Mesenchymal stem cell (in vitro differentiated cells and primary cell): ENCODE measurements around the gene DIS3L2.

Source experiments
- DNase-seq: peaks from one replicate; pipeline ENCODE4 v3.0.0-alpha.2; 2013
- H2AFZ ChIP-seq: one replicate; pipeline ENCODE4 v1.6.1; 2013; ENCODE audit warnings: low read depth, mild to moderate bottlenecking, control low read depth, inconsistent platforms, low read length, moderate library complexity
- H2AK5ac ChIP-seq: 2 replicates; pipeline ENCODE4 v1.6.1; 2013; ENCODE audit warnings: low read length, moderate library complexity, mild to moderate bottlenecking, inconsistent platforms; ENCODE audit not compliant: severe bottlenecking
- H2BK120ac ChIP-seq: one replicate; pipeline ENCODE4 v1.6.1; 2013; ENCODE audit warnings: low read depth, mild to moderate bottlenecking, inconsistent platforms, low read length, moderate library complexity
- H2BK12ac ChIP-seq, 2 experiments: one replicate each; pipeline ENCODE4 v1.6.1; 2013; ENCODE audit warnings: inconsistent platforms in 2 of 2, low read length in 2 of 2, mild to moderate bottlenecking in 2 of 2, moderate library complexity in 2 of 2, control low read depth in 1 of 2
- H2BK15ac ChIP-seq: one replicate; pipeline ENCODE4 v1.6.1; 2013; ENCODE audit warnings: mild to moderate bottlenecking, low read depth, inconsistent platforms; ENCODE audit not compliant: poor library complexity, severe bottlenecking
- H2BK5ac ChIP-seq: 2 replicates; pipeline ENCODE4 v1.6.1; 2013; ENCODE audit warnings: low read depth, mild to moderate bottlenecking, low read length, control low read depth, inconsistent platforms; ENCODE audit not compliant: poor library complexity, severe bottlenecking
- H3K14ac ChIP-seq, 2 experiments: one replicate each; pipeline ENCODE4 v1.6.1; 2013; ENCODE audit warnings: inconsistent platforms in 2 of 2, low read length in 2 of 2, control low read depth in 1 of 2, mild to moderate bottlenecking in 1 of 2, moderate library complexity in 1 of 2
- H3K18ac ChIP-seq, 2 experiments: one replicate each; pipeline ENCODE4 v1.6.1; 2013; ENCODE audit warnings: inconsistent platforms in 2 of 2, low read length in 2 of 2, control low read depth in 1 of 2, low read depth in 1 of 2, mild to moderate bottlenecking in 1 of 2
- H3K23ac ChIP-seq, 2 experiments: one replicate each; pipeline ENCODE4 v1.6.1; 2013; ENCODE audit warnings: inconsistent platforms in 2 of 2, low read length in 2 of 2, mild to moderate bottlenecking in 2 of 2, moderate library complexity in 2 of 2, control low read depth in 1 of 2
- H3K27ac ChIP-seq: 2 replicates; pipeline ENCODE4 v1.5.1; 2013; ENCODE audit warnings: mild to moderate bottlenecking, moderate library complexity, low read length, control low read depth, inconsistent platforms; ENCODE audit not compliant: poor library complexity, severe bottlenecking
- H3K27me3 ChIP-seq, 2 experiments: 2 replicates each; pipeline versions ENCODE4 v1.6.1 to v1.7.0; 2013; ENCODE audit warnings: low read length in 2 of 2, mild to moderate bottlenecking in 2 of 2, moderate library complexity in 2 of 2, control low read depth in 1 of 2, inconsistent platforms in 1 of 2; ENCODE audit not compliant: control insufficient read depth in 1 of 2, insufficient read depth in 1 of 2
- H3K36me3 ChIP-seq, 2 experiments: 2 replicates each; pipeline versions ENCODE4 v1.6.1 to v1.7.0; 2013; ENCODE audit warnings: low read length in 2 of 2, control low read depth in 1 of 2, inconsistent platforms in 1 of 2, low read depth in 1 of 2, mild to moderate bottlenecking in 1 of 2; ENCODE audit not compliant: insufficient read depth in 2 of 2, control insufficient read depth in 1 of 2
- H3K4ac ChIP-seq, 2 experiments: one replicate each; pipeline ENCODE4 v1.6.1; 2013; ENCODE audit warnings: inconsistent platforms in 2 of 2, low read length in 2 of 2, mild to moderate bottlenecking in 2 of 2, moderate library complexity in 2 of 2, control low read depth in 1 of 2, low read depth in 1 of 2
- H3K4me1 ChIP-seq: 2 replicates; pipeline ENCODE4 v1.6.1; 2013; ENCODE audit warnings: low read depth, low read length, control low read depth; ENCODE audit not compliant: control insufficient read depth, insufficient read depth
- H3K4me2 ChIP-seq: 2 replicates; pipeline ENCODE4 v1.6.1; 2013; ENCODE audit warnings: low read length, mild to moderate bottlenecking, inconsistent platforms; ENCODE audit not compliant: poor library complexity, severe bottlenecking
- H3K4me3 ChIP-seq, 2 experiments: 2 replicates each; pipeline versions ENCODE4 v1.5.1 to v1.7.0; 2013; ENCODE audit warnings: low read length in 2 of 2, mild to moderate bottlenecking in 2 of 2, control low read depth in 1 of 2, low read depth in 1 of 2; ENCODE audit not compliant: insufficient read depth in 1 of 2
- H3K79me1 ChIP-seq: replicated peaks from 2 replicates; pipeline ENCODE4 v1.6.1; 2013; ENCODE audit warnings: mild to moderate bottlenecking, control low read depth, low read length, inconsistent platforms; ENCODE audit not compliant: poor library complexity, severe bottlenecking
- H3K9ac ChIP-seq: 2 replicates; pipeline ENCODE4 v1.7.0; 2013; ENCODE audit warnings: mild to moderate bottlenecking, low read length, moderate library complexity
- H3K9me3 ChIP-seq: 2 replicates; pipeline ENCODE4 v1.7.0; 2013; ENCODE audit warnings: mild to moderate bottlenecking, low read length; ENCODE audit not compliant: control insufficient read depth
- H4K8ac ChIP-seq: one replicate; pipeline ENCODE4 v1.6.1; 2013; ENCODE audit warnings: inconsistent platforms, mild to moderate bottlenecking, low read length, moderate library complexity
- H4K91ac ChIP-seq: one replicate; pipeline ENCODE4 v1.6.1; 2013; ENCODE audit warnings: mild to moderate bottlenecking, low read length, inconsistent platforms
- WGBS: methylation state at CpG from one replicate; pipeline ENCODE4 v1.1.7; 2013; ENCODE audit warnings: mixed read lengths; 5-methylcytosine and 5-hydroxymethylcytosine counted together

DIS3L2 gene

DNA sequence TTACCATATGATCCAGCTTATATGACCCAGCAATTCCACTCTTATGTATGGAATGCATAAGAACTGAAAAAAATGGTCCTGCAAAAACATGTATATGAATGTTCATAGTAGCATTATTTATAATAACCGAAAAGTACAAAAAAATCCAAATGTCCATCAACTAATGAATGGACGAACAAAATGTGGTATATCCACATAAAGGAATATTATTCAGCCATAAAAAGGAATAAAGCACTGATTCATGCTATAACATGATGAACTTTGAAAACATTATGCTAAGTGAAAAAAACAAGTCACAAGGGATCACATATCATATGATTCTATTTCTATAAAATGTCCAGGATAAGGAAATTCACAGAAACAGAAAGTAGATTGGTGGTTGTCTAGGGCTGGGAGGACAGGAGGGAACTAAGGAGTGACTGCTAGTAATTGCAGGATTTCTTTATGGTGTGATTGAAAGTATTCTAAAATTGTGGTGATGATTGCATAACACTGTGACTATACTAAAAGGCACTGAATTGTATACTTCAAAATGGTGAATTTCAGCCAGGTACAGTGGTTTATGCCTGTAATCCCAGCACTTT, 10.0 kb upstream of the DIS3L2 start:
- H3K27ac ChIP-seq, result no peak overlapping the region
- no peaks in the 10 kb centered on the region for H3K79me1 ChIP-seq
- no peak overlapping the region for H2BK12ac ChIP-seq
- H4K8ac ChIP-seq, result no peak overlapping the region
- H3K4me2 ChIP-seq, result no peak overlapping the region
- H3K9me3 ChIP-seq, result no peaks in the 10 kb centered on the region
- H3K9ac ChIP-seq, result no peak overlapping the region
- H2BK120ac ChIP-seq, result no peak overlapping the region
- H3K23ac ChIP-seq, result no peak overlapping the region
- H3K27me3 ChIP-seq, result peaks cover under 1 to 15% of the 10 kb centered on the region in 2 experiments
- no peak overlapping the region for H3K14ac ChIP-seq
- WGBS, result no CpG with 5 or more reads among the region's 2 CpGs
- H3K4ac ChIP-seq, result no peak overlapping the region
- no peaks in the 10 kb centered on the region for H3K4me1 ChIP-seq
- no peak overlapping the region for H2AK5ac ChIP-seq
- no peak overlapping the region for H3K18ac ChIP-seq
- no peak overlapping the region for H2BK15ac ChIP-seq
- no peaks in the 10 kb centered on the region for H3K36me3 ChIP-seq
- no peak overlapping the region for H4K91ac ChIP-seq
- no peak overlapping the region for H2BK5ac ChIP-seq
- no peak overlapping the region for H2AFZ ChIP-seq
- no peak for DNase-seq
- no peak overlapping the region for H3K4me3 ChIP-seq

- DNase-seq, result no peak
- no peak overlapping the region for H3K4me2 ChIP-seq
- WGBS, result 95% methylated on average over 7 of the region's 8 CpGs
- no peak overlapping the region for H3K4me3 ChIP-seq
- peaks cover 2% of the 10 kb centered on the region for H3K4me1 ChIP-seq
- no peak overlapping the region for H2AFZ ChIP-seq
- no peak overlapping the region for H4K91ac ChIP-seq
- H3K23ac ChIP-seq, result no peak overlapping the region
- H2AK5ac ChIP-seq, result no peak overlapping the region
- no peak overlapping the region for H2BK15ac ChIP-seq
- H3K9ac ChIP-seq, result no peak overlapping the region
- H3K36me3 ChIP-seq, result no peaks in the 10 kb centered on the region
- H3K27ac ChIP-seq, result no peak overlapping the region
- H2BK5ac ChIP-seq, result no peak overlapping the region
- H3K4ac ChIP-seq, result no peak overlapping the region
- H2BK12ac ChIP-seq, result no peak overlapping the region
- no peak overlapping the region for H4K8ac ChIP-seq
- H3K18ac ChIP-seq, result no peak overlapping the region
- no peaks in the 10 kb centered on the region for H3K79me1 ChIP-seq
- peaks cover 0 to 7% of the 10 kb centered on the region in 2 experiments for H3K27me3 ChIP-seq
- H2BK120ac ChIP-seq, result no peak overlapping the region
- H3K14ac ChIP-seq, result no peak overlapping the region
- no peaks in the 10 kb centered on the region for H3K9me3 ChIP-seq
These were observed 5.6 kb upstream of the DIS3L2 start for GRCh38 chr2:231955758-231956472.

DNA sequence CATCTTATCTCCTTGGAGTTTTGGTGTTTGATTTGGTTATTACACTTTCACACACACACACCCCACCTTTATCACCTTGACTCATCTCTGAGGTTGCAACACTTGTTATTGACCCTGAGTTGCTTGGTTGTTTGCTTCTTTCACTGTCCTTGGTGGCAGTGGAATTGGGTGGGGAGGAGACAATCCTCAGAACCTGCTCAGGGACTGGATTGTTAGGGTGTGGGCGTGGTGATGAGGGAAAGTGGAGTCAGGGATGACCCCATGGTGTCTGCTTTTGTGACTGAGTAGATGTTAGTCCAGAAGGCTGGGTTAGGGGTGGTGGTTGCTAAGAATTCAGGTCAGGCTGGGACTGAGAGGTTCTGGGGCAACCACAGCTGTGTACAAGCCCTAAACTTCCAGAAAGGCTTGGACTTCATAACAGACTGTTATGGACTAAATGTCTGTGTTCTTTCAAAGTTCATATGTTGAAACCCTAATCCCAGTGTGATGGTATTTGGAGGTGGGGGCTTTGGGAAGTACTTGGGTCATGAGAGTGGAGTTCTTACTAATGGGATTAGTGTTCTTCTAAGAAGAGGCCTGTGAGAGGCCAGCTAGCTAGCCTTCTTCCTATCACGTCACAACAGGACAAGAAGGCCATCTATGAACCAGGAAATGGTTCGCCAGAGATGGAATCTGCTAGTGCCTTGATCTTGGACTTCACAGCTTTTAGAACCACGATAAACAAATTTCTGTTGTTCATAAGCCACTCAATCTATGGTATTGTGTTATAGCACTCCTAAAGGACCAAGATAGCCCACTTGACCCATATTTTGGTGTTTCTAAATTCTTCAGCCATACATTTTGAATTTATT, 3.4 kb upstream of the DIS3L2 start:
- no peak for DNase-seq
- Histone ChIP-seq H3K14ac (no peak overlapping the region), H2AK5ac (no peak overlapping the region), H2BK120ac (no peak overlapping the region), H2BK5ac (no peak overlapping the region), H3K9ac (no peak overlapping the region), H3K23ac (peak overlapping the region in 1 of 2 experiments; percentile 38), H3K4me2 (no peak overlapping the region), H2BK15ac (no peak overlapping the region), H3K18ac (no peak overlapping the region), H4K8ac (no peak overlapping the region), H2AFZ (no peak overlapping the region), H3K4me3 (no peak overlapping the region), H2BK12ac (no peak overlapping the region), H3K79me1 (peaks cover 2% of the 10 kb centered on the region), H3K4ac (no peak overlapping the region), H3K27me3 (peaks cover 0 to 7% of the 10 kb centered on the region in 2 experiments), H3K27ac (no peak overlapping the region), H3K36me3 (no peaks in the 10 kb centered on the region), H3K9me3 (no peaks in the 10 kb centered on the region), H3K4me1 (peaks cover 5% of the 10 kb centered on the region), H4K91ac (no peak overlapping the region)
- 84% methylated on average over 4 of the region's 4 CpGs for WGBS

GRCh38 chr2:231960810-231961348, 634 bp upstream of the DIS3L2 start:
- peak overlapping the region; percentile 32 for H2AFZ ChIP-seq
- H3K4me2 ChIP-seq, result peak overlapping the region; percentile 91
- no peak overlapping the region for H2BK5ac ChIP-seq
- H3K23ac ChIP-seq, result no peak overlapping the region
- no peaks in the 10 kb centered on the region for H3K36me3 ChIP-seq
- no peak overlapping the region for H2AK5ac ChIP-seq
- H3K79me1 ChIP-seq, result peaks cover 4% of the 10 kb centered on the region
- DNase-seq, result no peak
- H2BK15ac ChIP-seq, result peak overlapping the region; percentile 9
- no peak overlapping the region for H2BK12ac ChIP-seq
- peaks cover 6% of the 10 kb centered on the region for H3K4me1 ChIP-seq
- H4K91ac ChIP-seq, result peak overlapping the region; percentile 94
- WGBS, result 66% methylated on average over 18 of the region's 18 CpGs
- H3K14ac ChIP-seq, result no peak overlapping the region
- H3K9ac ChIP-seq, result peak overlapping the region; percentile 96
- no peaks in the 10 kb centered on the region for H3K9me3 ChIP-seq
- H3K27me3 ChIP-seq, result no peaks in the 10 kb centered on the region
- H4K8ac ChIP-seq, result peak overlapping the region; percentile 88
- peak overlapping the region; percentile 21 to 88 for H3K4ac ChIP-seq
- peak overlapping the region; percentile 28 for H3K27ac ChIP-seq
- H3K18ac ChIP-seq, result peak overlapping the region; percentile 91 to 97
- H2BK120ac ChIP-seq, result peak overlapping the region; percentile 91
- peak overlapping the region; percentile 95 to 99 for H3K4me3 ChIP-seq
